GM12801 (cell line): ENCODE data around the gene SWAP70.

Experiments
- CTCF ChIP-seq: IDR thresholded peaks from one replicate; pipeline ENCODE4 v1.5.1; 2011; ENCODE audit warnings: control low read depth; ENCODE audit not compliant: insufficient read length; ENCODE audit errors: extremely low read depth

The SWAP70 gene

GRCh38 chr11:9710223-9710622, 46.3 kb downstream of the SWAP70 start:
- TF ChIP-seq CTCF: no peak

- no peak for TF ChIP-seq CTCF
These were observed 47.0 kb downstream of the SWAP70 start for GRCh38 chr11:9710852-9711251.

- TF ChIP-seq CTCF: no peak
These were observed 47.8 kb downstream of the SWAP70 start for GRCh38 chr11:9711454-9712307.

- no peak for TF ChIP-seq CTCF
These were observed 50.5 kb downstream of the SWAP70 start for GRCh38 chr11:9714272-9714940.

- TF ChIP-seq CTCF: no peak
These were observed 52.6 kb downstream of the SWAP70 start for GRCh38 chr11:9716275-9717039.

- TF ChIP-seq CTCF: no peak
These were observed 53.1 kb downstream of the SWAP70 start for GRCh38 chr11:9717040-9717357.

GRCh38 chr11:9717719-9718118, 53.8 kb downstream of the SWAP70 start:
- no peak for TF ChIP-seq CTCF
